HG02852 (cell line): ENCODE data around the gene BANP.
"Not testable (repeated sequence)": the region's sequence is repeated elsewhere in the genome, so short reads cannot be mapped to it uniquely, and the experiment has no call there.

Experiments used
- ATAC-seq: cut with Tn5 transposase; IDR thresholded peaks from one replicate; pipeline ENCODE4 v1.9.1; 2021; ENCODE audit warnings: mild to moderate bottlenecking, moderate library complexity; ENCODE audit not compliant: unreplicated experiment

Gene BANP

DNA sequence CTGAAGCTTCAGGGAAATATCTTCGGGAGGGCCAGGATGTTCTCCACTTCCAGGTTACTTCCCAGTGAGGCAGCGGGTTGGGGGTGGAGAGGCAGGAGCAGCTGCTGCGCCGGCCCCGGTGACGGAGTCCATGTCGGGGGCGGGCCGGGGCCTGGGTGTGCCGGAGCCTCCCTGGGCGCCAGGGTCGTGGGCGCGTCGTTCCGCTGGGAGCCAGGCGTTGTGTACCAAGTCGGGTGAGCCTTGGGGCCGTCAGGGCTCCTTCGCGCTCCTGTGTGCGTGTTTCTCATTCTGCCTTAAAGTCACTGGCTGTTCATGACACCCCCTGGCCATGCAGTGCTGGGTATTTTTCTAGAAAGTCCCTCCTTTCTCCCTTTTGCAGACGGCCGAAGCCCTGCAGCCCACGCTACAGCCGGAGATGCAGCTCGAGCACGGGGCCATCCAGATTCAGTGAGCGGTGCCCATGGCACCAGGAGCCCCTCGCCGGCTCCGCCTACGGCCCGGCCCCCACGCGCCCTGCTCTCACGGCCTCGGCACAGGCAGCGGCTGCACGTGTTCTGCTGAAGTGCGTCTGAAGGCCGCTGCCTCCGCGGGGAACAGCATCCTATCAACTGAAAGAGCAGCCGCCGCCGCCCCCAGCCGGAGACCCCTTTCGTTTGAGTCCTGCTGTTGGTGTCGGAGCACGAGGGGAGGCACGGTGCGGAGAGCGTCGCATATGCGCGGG is 125.1 kb downstream of the BANP start:
- ATAC-seq: no peak

DNA sequence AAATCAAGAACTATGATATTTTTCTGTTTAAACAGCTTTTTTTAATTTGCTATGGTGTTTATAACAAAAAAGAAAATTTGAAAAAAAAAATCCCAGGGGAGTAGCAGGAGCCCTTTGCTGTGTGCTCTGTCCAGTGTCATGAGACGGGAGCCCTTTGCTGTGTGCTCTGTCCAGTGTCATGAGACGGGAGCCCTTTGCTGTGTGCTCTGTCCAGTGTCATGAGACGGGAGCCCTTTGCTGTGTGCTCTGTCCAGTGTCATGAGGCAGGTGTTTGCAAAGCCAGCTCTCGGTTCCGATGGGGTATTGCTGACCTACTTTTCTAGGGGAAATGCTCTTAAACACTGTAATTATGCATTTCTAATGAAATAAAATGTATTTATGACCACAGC is 125.7 kb downstream of the BANP start:
- ATAC-seq: not testable (repeated sequence)

- no peak for ATAC-seq
These were observed 126.3 kb downstream of the BANP start for GRCh38 chr16:88077328-88078108.

- ATAC-seq: no peak
These were observed 127.0 kb downstream of the BANP start for GRCh38 chr16:88078111-88078775.

GRCh38 chr16:88083582-88083981 is 132.3 kb downstream of the BANP start:
- ATAC-seq: no peak

GRCh38 chr16:88084881-88085280 is 133.6 kb downstream of the BANP start:
- no peak for ATAC-seq

DNA sequence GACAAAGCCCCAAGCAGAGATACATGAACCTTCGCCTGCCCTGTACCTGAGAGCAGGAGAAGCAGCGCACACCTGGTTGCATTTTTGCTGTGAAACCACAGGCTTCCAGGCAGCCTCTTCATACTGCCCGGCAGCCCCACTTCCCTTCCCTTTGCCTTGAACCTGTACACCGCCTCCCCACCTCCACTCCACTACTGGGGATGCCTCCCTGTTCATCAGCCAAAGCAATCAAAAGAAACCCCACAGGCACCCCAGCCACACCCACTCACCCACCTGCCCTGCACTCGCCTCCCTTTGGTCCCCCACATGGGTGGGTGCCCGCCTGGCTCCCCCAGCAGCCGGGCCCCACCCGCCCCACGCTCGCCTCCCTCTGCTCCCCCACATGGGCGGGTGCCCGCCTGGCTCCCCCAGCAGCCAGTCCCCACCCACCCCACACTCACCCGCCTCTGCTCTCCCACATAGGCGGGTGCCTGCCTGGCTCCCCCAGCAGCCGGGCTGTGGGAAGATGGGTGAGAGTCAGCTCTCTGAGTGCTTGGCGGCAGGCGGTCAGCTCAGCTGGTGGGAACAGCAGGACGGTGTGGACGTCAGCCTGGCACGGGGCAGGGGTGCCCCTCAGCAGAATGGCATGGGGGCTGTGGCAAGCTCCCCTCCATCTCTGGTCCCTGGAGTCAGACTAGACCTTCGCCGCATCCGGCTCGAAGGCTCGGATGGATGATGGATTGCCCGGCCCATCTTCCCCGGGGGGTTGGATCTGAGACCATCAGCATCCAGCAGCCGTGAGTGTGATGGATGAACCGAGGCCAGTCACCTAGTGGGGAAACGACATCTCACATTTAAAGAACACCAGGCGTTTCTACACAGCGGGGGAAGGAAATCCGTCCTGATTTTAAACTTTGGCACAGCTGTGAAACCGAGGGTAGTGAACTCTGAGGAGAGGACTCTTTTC is 135.6 kb downstream of the BANP start:
- no peak for ATAC-seq

DNA sequence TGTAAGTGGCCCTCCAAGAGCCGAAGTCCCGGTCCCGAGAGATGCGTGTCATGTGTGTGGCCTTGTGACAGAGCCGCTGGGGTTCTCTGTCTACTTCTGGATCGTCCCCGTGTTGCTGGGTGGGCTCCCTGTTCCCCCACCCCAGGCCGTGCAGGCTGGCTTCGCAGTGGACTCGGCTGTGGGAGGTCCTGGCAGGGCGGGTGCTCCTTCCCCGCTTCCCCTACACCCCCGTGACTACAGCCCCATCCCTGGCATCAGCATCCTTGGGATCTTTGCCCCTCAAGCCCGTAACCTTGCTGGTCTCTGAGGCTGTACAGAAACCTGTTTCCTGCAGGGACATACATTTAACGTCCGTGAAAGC is 136.3 kb downstream of the BANP start:
- ATAC-seq: no peak

- ATAC-seq: no peak
These were observed 136.9 kb downstream of the BANP start for GRCh38 chr16:88088161-88088581.

DNA sequence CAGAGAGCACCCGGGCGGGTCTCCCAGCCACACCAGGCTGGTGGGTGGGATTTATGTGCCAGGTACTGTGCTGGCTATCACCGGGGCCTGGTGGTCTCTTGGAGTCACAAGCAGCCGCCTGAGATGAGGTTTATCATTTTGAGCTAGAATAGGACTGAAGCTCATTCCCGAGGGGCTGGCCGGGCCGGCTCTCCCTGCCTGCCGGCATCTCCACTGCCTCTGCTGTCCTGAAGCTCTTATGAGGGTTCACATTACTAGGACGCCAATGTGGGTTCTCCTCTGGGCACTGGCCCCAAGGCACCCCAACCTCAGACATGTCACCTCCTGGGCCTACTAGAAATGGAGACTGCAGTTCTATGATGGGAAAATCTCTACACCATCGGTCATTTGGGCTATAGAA is 137.4 kb downstream of the BANP start:
- ATAC-seq: not testable (repeated sequence)

- not testable (repeated sequence) for ATAC-seq
These were observed 137.8 kb downstream of the BANP start for GRCh38 chr16:88089071-88089470.

- ATAC-seq: not testable (repeated sequence)
These were observed 138.6 kb downstream of the BANP start for GRCh38 chr16:88089632-88090376.

- not testable (repeated sequence) for ATAC-seq
These were observed 139.3 kb downstream of the BANP start for GRCh38 chr16:88090377-88091175.

GRCh38 chr16:88091221-88091971 is 140.2 kb downstream of the BANP start:
- not testable (repeated sequence) for ATAC-seq

GRCh38 chr16:88091972-88092302 is 140.7 kb downstream of the BANP start:
- not testable (repeated sequence) for ATAC-seq

GRCh38 chr16:88092791-88093555 is 141.7 kb downstream of the BANP start:
- ATAC-seq: not testable (repeated sequence)

DNA sequence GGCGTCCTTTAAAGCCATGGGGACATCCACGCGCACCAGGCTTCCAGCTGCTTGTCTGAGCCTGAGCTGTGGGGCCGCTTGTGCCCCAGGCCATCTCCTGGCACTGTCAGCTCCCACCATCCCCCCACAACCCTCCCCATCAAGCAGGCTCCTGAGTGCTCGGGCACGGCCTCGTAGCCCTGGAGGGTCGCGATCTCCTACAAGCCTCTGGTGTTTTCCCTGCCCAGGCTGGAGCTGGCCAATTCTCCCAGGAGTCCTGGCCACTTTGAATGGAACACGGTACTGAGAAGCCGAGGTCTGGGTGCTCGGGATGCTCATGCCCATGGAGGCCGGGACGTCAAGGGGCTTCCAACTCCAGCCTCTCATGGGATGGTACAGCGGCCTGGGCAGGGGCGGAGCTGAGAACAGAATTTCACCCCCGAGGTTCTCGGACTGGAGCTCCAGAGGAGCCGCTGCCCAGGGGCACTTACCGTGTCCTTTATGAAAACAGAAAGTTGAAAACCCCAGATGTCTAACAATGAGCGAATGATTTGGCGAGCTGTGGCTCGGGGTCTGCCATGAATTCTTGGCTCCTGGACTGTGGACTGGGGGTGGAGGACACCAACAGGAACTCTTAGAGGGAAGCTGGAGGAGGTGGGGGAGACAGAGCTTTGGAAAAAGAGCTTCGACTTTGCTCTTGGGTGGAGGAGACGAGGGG is 142.5 kb downstream of the BANP start:
- not testable (repeated sequence) for ATAC-seq
